Raji (cell line): ENCODE measurements around the gene SPINK4.
A peak's percentile ranks its signal among the peaks of the same experiment; 100 is the strongest.

ENCODE experiments used
- POLR2A ChIP-seq: IDR thresholded peaks from 2 replicates; pipeline ENCODE4 v1.6.1; 2011; ENCODE audit warnings: low read depth, low read length, control low read depth; ENCODE audit not compliant: insufficient read depth

The SPINK4 gene

GRCh38 chr9:33244137-33244784, 4.3 kb downstream of the SPINK4 start:
- TF ChIP-seq POLR2A, result no peak

- TF ChIP-seq POLR2A, result no peak
Measured at GRCh38 chr9:33245341-33245740, 5.4 kb downstream of the SPINK4 start.

DNA sequence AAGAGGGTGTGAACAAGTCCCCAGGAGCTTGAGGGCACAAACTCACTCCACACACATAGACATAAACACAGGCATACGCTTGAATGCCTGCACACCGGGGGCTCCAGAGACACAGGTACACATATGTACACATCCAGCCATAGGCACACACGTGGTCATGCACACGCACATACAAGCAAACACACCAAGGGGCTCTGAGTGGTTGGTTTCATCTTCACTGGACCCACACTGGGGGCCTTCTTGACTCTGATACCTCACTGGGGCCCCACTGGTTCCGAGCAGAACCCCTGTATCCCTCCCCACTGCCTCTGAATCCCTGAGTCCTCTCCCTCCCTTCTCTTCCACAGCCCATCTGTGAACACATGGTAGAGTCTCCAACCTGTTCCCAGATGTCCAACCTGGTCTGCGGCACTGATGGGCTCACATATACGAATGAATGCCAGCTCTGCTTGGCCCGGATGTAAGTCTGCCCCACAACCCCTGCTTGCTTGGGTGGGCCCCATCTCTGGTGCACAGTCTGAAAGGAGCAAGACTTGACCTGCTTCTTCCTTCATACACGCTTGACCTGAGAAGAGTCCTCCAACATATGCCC, 6.4 kb downstream of the SPINK4 start:
- TF ChIP-seq POLR2A, result no peak

DNA sequence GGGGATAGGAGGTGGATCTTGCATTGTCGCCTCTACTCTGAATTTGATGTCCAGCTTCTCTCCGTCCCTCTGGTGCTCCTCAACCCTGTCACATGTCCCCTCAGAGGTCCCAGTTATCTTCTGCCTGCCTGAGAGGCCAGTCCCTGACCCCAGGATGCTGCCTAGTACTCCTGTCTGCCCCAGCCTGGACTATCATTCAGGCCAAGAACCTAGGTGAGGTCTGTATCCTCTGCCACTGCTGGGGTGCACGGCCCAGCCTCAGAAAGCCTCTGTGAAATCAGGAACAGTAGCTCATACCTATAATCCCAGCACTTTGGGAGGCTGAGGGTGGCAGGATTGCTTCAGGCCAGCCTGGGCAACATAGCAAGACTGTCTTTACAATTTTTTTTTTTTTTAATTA, 8.6 kb downstream of the SPINK4 start:
- no peak for TF ChIP-seq POLR2A

- no peak for TF ChIP-seq POLR2A
Measured at GRCh38 chr9:33249087-33249658, 9.2 kb downstream of the SPINK4 start.

DNA sequence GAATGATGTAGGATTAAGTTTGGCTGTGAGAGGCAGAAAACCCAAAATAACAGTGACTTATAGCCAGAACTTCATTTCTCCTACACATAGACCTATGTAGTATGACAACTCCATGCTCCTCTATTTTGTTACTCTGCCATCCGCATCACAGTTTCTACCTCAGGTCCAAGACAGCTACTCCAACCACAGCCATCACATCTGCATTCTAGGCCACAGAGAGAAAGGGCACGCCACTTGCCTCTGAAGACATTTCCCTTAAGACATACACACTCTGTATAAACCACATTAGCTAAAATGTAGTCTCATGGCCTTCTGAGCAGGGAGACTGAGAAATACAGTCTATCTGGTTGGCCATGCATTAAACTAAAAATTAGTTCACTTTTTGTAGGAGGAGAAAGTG, 10.0 kb downstream of the SPINK4 start:
- TF ChIP-seq POLR2A, result no peak

GRCh38 chr9:33250458-33250995, 10.6 kb downstream of the SPINK4 start:
- TF ChIP-seq POLR2A, result no peak

DNA sequence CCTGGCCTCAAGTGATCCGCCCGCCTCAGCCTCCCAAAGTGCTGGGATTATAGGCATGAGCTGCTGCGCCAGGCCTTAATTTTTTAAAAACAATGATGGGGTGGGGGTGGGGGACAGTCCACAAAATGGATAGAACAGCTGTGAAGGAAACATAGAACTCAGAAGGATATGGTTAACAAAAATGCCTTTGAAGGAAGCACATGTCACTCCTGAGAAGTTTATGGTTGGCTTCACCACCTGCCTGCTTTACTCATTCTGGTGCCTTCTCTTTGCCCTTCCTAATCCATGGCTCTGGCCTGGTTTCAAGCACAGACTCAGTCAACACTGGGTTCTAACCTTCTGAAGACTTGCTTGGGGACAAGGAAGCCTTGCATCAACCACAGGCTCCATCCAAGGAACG, 14.2 kb downstream of the SPINK4 start:
- no peak for TF ChIP-seq POLR2A

- TF ChIP-seq POLR2A, result no peak
Measured at GRCh38 chr9:33255014-33255413, 15.0 kb downstream of the SPINK4 start.

- no peak for TF ChIP-seq POLR2A
Measured at GRCh38 chr9:33255471-33255870, 15.5 kb downstream of the SPINK4 start.

- no peak for TF ChIP-seq POLR2A
Measured at GRCh38 chr9:33256236-33256635, 16.3 kb downstream of the SPINK4 start.

- TF ChIP-seq POLR2A, result no peak
Measured at GRCh38 chr9:33257276-33257675, 17.3 kb downstream of the SPINK4 start.

GRCh38 chr9:33260372-33260771, 20.4 kb downstream of the SPINK4 start:
- TF ChIP-seq POLR2A, result no peak

GRCh38 chr9:33263131-33264002, 23.4 kb downstream of the SPINK4 start:
- TF ChIP-seq POLR2A, result no peak

GRCh38 chr9:33264003-33264472, 24.1 kb downstream of the SPINK4 start:
- peak; percentile 25; the same call in 1 of the 2 replicates for TF ChIP-seq POLR2A

- peak; percentile 71 for TF ChIP-seq POLR2A
Measured at GRCh38 chr9:33264473-33265177, 24.7 kb downstream of the SPINK4 start, which contains the start of the genes BAG1 and CHMP5. TSS of gene BAG1 (minus strand) at chr9:33264708. TSS of gene CHMP5 (plus strand) at chr9:33265049. CDS start at chr9:33265079, 30 bp downstream.
